Activated naive CD8-positive, alpha-beta T cell treated with anti-CD3 and anti-CD28 coated beads for 36 hours (primary cell): Measurements from ENCODE around the gene NFIA. TPM values are rescaled to one million over a fixed set of nuclear protein-coding genes. Genes with fewer than 3 reads are reported as not detected.

Experiments used
- DNase-seq: peaks from one replicate; pipeline ENCODE4 v3.0.0; 2021
- H3K27ac Mint-ChIP-seq: one replicate; pipeline ENCODE4 v1.8.0; 2022; ENCODE audit warnings: mild to moderate bottlenecking, moderate library complexity, mixed read lengths
- H3K27me3 Mint-ChIP-seq: one replicate; pipeline ENCODE4 v1.8.0; 2022; ENCODE audit warnings: mild to moderate bottlenecking, mixed read lengths
- H3K36me3 Mint-ChIP-seq: one replicate; pipeline ENCODE4 v1.8.0; 2021; ENCODE audit warnings: mild to moderate bottlenecking, mixed read lengths
- H3K4me1 Mint-ChIP-seq: one replicate; pipeline ENCODE4 v1.8.0; 2021; ENCODE audit warnings: mixed read lengths
- H3K4me3 Mint-ChIP-seq: one replicate; pipeline ENCODE4 v1.8.0; 2022; ENCODE audit warnings: mild to moderate bottlenecking, moderate library complexity, mixed read lengths
- H3K9me3 Mint-ChIP-seq: one replicate; pipeline ENCODE4 v1.8.0; 2022; ENCODE audit warnings: mixed read lengths
- total RNA-seq, 2 experiments: library from RNA; stranded (reverse); gene quantifications; one replicate each; pipeline ENCODE4 v1.2.3, GENCODE V29; 2021

The NFIA gene
- total RNA-seq, 2 experiments from 2014 or later: 1.3 to 1.7 TPM

DNA sequence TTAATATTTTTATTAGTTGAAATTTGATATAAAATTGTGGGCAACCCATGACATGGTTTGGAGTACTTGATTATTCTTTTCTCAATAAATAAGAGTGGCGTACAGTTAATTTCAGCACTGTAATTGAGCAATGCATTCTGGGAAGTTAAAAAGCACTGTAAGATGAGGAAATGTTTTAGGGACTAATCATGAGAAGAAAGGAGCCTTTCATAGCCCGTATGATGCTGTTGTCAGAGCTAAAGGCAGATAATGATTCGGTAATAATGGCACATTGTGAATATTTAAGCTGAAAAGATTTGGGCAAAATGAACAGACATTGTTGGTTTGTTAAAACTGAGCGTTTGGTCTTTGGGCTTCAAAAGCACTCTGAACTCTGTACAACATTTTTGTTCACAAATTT is 139.3 kb downstream of the NFIA start:
- no peak overlapping the region for H3K4me3 Mint-ChIP-seq

GRCh38 chr1:61222240-61222639 is 139.9 kb downstream of the NFIA start:
- no peaks in the 10 kb centered on the region for H3K9me3 Mint-ChIP-seq
- H3K27me3 Mint-ChIP-seq: no peaks in the 10 kb centered on the region
- no peak for DNase-seq
- no peaks in the 10 kb centered on the region for H3K4me1 Mint-ChIP-seq
- H3K36me3 Mint-ChIP-seq: no peaks in the 10 kb centered on the region
- H3K27ac Mint-ChIP-seq: no peak overlapping the region
- H3K4me3 Mint-ChIP-seq: no peak overlapping the region

More for the DNA sequence above, 139.3 kb downstream of the NFIA start:
- no peak for DNase-seq
- H3K27ac Mint-ChIP-seq: no peak overlapping the region
- no peaks in the 10 kb centered on the region for H3K4me1 Mint-ChIP-seq
- H3K36me3 Mint-ChIP-seq: no peaks in the 10 kb centered on the region
- H3K9me3 Mint-ChIP-seq: no peaks in the 10 kb centered on the region
- no peaks in the 10 kb centered on the region for H3K27me3 Mint-ChIP-seq

DNA sequence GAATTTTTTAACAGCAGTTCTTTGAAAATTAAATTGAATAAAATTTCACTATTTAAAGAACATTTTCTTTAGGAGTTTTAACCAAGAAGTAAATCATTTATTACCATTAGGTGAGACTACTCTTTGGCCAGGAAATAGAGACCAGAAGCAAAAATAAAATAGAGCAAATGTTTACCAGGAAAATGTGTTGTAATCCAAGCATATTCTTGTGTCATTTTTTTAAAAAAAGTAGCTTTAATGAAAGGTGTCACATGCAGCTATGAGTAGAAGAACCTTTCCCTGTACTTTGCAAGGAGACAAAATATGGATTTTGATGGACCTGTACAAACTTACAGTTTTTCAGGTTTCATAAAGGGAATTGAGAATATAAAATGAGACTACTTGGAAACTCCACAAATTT is 140.8 kb downstream of the NFIA start:
- Mint-ChIP-seq H3K4me3 (no peak overlapping the region), H3K27ac (no peak overlapping the region), H3K27me3 (no peaks in the 10 kb centered on the region), H3K4me1 (no peaks in the 10 kb centered on the region), H3K36me3 (no peaks in the 10 kb centered on the region), H3K9me3 (no peaks in the 10 kb centered on the region)
- no peak for DNase-seq

- Mint-ChIP-seq H3K36me3 (no peaks in the 10 kb centered on the region), H3K9me3 (no peaks in the 10 kb centered on the region), H3K4me3 (no peak overlapping the region), H3K27ac (no peak overlapping the region), H3K27me3 (no peaks in the 10 kb centered on the region), H3K4me1 (no peaks in the 10 kb centered on the region)
- no peak for DNase-seq
Observed at GRCh38 chr1:61224609-61225008, 142.2 kb downstream of the NFIA start.

DNA sequence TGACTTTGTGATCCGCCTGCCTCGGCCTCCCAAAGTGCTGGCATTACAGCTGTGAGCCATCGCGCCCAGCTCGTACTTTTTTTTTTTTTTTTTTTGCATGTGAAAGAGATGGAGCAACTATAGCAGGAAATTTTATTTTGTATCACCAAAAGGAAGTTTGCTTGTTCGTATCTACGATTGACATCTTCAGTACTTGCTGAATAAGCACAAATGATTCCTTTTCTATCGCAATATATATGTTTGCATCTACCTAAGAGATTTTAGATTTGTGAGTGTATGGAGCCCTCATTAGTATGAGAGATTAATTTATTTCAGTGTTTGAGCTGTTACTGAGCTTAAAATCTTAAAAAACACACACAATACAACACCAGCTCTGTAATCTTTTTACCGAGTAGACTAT is 143.1 kb downstream of the NFIA start:
- DNase-seq: no peak
- no peaks in the 10 kb centered on the region for H3K27me3 Mint-ChIP-seq
- no peak overlapping the region for H3K4me3 Mint-ChIP-seq
- H3K9me3 Mint-ChIP-seq: no peaks in the 10 kb centered on the region
- no peak overlapping the region for H3K27ac Mint-ChIP-seq
- no peaks in the 10 kb centered on the region for H3K36me3 Mint-ChIP-seq
- no peaks in the 10 kb centered on the region for H3K4me1 Mint-ChIP-seq

- H3K4me3 Mint-ChIP-seq: no peak overlapping the region
- H3K4me1 Mint-ChIP-seq: no peaks in the 10 kb centered on the region
- no peaks in the 10 kb centered on the region for H3K9me3 Mint-ChIP-seq
- H3K27ac Mint-ChIP-seq: no peak overlapping the region
- H3K36me3 Mint-ChIP-seq: no peaks in the 10 kb centered on the region
- H3K27me3 Mint-ChIP-seq: no peaks in the 10 kb centered on the region
- DNase-seq: no peak
Observed at GRCh38 chr1:61226791-61227567, 144.6 kb downstream of the NFIA start.

GRCh38 chr1:61227857-61228550 is 145.6 kb downstream of the NFIA start:
- no peaks in the 10 kb centered on the region for H3K36me3 Mint-ChIP-seq
- DNase-seq: no peak
- H3K4me3 Mint-ChIP-seq: no peak overlapping the region
- H3K4me1 Mint-ChIP-seq: no peaks in the 10 kb centered on the region
- H3K27ac Mint-ChIP-seq: no peak overlapping the region
- no peaks in the 10 kb centered on the region for H3K9me3 Mint-ChIP-seq
- no peaks in the 10 kb centered on the region for H3K27me3 Mint-ChIP-seq

GRCh38 chr1:61230523-61230922 is 148.2 kb downstream of the NFIA start:
- DNase-seq: no peak
- H3K9me3 Mint-ChIP-seq: peaks cover 3% of the 10 kb centered on the region
- H3K36me3 Mint-ChIP-seq: no peaks in the 10 kb centered on the region
- no peaks in the 10 kb centered on the region for H3K4me1 Mint-ChIP-seq
- peaks cover 4% of the 10 kb centered on the region for H3K27me3 Mint-ChIP-seq
- H3K4me3 Mint-ChIP-seq: no peak overlapping the region
- no peak overlapping the region for H3K27ac Mint-ChIP-seq

- Mint-ChIP-seq H3K27ac (no peak overlapping the region), H3K4me3 (no peak overlapping the region), H3K27me3 (peaks cover 4% of the 10 kb centered on the region), H3K36me3 (no peaks in the 10 kb centered on the region), H3K4me1 (no peaks in the 10 kb centered on the region), H3K9me3 (peaks cover 3% of the 10 kb centered on the region)
- DNase-seq: no peak
Observed at GRCh38 chr1:61231795-61232194, 149.4 kb downstream of the NFIA start.

GRCh38 chr1:61233121-61233660 is 150.8 kb downstream of the NFIA start:
- H3K36me3 Mint-ChIP-seq: no peaks in the 10 kb centered on the region
- DNase-seq: no peak
- H3K27me3 Mint-ChIP-seq: peaks cover 4% of the 10 kb centered on the region
- H3K4me1 Mint-ChIP-seq: no peaks in the 10 kb centered on the region
- no peak overlapping the region for H3K27ac Mint-ChIP-seq
- H3K9me3 Mint-ChIP-seq: peaks cover 3% of the 10 kb centered on the region
- no peak overlapping the region for H3K4me3 Mint-ChIP-seq

GRCh38 chr1:61234587-61234919 is 152.2 kb downstream of the NFIA start:
- no peak for DNase-seq
- H3K27ac Mint-ChIP-seq: no peak overlapping the region
- H3K27me3 Mint-ChIP-seq: peaks cover 4% of the 10 kb centered on the region
- no peaks in the 10 kb centered on the region for H3K4me1 Mint-ChIP-seq
- peaks cover 3% of the 10 kb centered on the region for H3K9me3 Mint-ChIP-seq
- no peaks in the 10 kb centered on the region for H3K36me3 Mint-ChIP-seq
- H3K4me3 Mint-ChIP-seq: no peak overlapping the region

GRCh38 chr1:61237147-61237546 is 154.8 kb downstream of the NFIA start:
- Mint-ChIP-seq H3K27ac (no peak overlapping the region), H3K9me3 (peaks cover 3% of the 10 kb centered on the region), H3K27me3 (peaks cover 4% of the 10 kb centered on the region), H3K4me1 (no peaks in the 10 kb centered on the region), H3K36me3 (no peaks in the 10 kb centered on the region), H3K4me3 (no peak overlapping the region)
- DNase-seq: no peak

- Mint-ChIP-seq H3K4me1 (no peaks in the 10 kb centered on the region), H3K9me3 (peaks cover 3% of the 10 kb centered on the region), H3K4me3 (no peak overlapping the region), H3K27me3 (peaks cover 4% of the 10 kb centered on the region), H3K27ac (no peak overlapping the region), H3K36me3 (no peaks in the 10 kb centered on the region)
- no peak for DNase-seq
Observed at GRCh38 chr1:61237659-61238358, 155.4 kb downstream of the NFIA start.

- no peak overlapping the region for H3K27ac Mint-ChIP-seq
- DNase-seq: no peak
- peaks cover 4% of the 10 kb centered on the region for H3K27me3 Mint-ChIP-seq
- no peak overlapping the region for H3K4me3 Mint-ChIP-seq
- no peaks in the 10 kb centered on the region for H3K36me3 Mint-ChIP-seq
- H3K9me3 Mint-ChIP-seq: peaks cover 3% of the 10 kb centered on the region
- no peaks in the 10 kb centered on the region for H3K4me1 Mint-ChIP-seq
Observed at GRCh38 chr1:61238359-61238665, 156.0 kb downstream of the NFIA start.

DNA sequence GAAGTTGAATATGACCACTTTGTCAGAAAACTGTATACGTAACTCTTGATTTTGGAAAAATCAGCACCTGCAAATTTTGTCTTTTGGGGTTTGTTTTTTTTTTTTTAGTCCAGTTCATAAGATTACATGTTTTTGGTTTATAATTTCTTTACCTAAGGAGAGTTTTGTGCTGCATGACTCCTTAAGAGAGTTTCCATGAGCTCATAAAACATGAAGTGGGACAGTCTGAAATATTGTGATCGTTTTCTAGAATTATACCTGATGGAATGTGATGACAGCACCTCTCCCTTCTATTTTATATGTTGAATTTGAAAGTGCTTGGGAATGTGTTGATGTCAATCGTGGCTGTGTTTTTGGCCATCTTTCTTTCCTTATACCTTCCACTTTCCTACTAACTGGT is 158.5 kb downstream of the NFIA start:
- no peaks in the 10 kb centered on the region for H3K36me3 Mint-ChIP-seq

More for the DNA sequence above, 158.5 kb downstream of the NFIA start:
- no peak for DNase-seq
- H3K4me1 Mint-ChIP-seq: peaks cover 3% of the 10 kb centered on the region
- H3K27ac Mint-ChIP-seq: no peak overlapping the region
- no peak overlapping the region for H3K4me3 Mint-ChIP-seq
- H3K9me3 Mint-ChIP-seq: no peaks in the 10 kb centered on the region
- no peaks in the 10 kb centered on the region for H3K27me3 Mint-ChIP-seq
